CD4-positive, alpha-beta memory T cell (primary cell): ENCODE measurements around the gene MAGI2. TPM values are rescaled to one million over a fixed set of nuclear protein-coding genes. Genes with fewer than 3 reads are reported as not detected.

Source experiments
- CTCF ChIA-PET: fragments of 350-600 bp; sonication (Branson Sonifier 250); formaldehyde crosslinking; loops from one replicate; lab custom pipeline; 2021; ENCODE audit warnings: inconsistent platforms; ENCODE audit not compliant: partially characterized antibody; lab: Charles Lee
- POLR2A ChIA-PET: fragments of 350-600 bp; sonication (Branson Sonifier 250); formaldehyde crosslinking; loops from one replicate; lab custom pipeline; 2021; ENCODE audit not compliant: partially characterized antibody; lab: Charles Lee
- DNase-seq, 5 donors: peaks; one replicate each; pipeline versions ENCODE4 v3.0.0 to v3.0.0-alpha.2; 2020 to 2022; ENCODE audit warnings: mixed read lengths in 1 of 5
- H3K27ac ChIP-seq: one replicate; pipeline ENCODE4 v1.7.0; 2013; ENCODE audit warnings: low read depth, low read length
- H3K27me3 ChIP-seq: 2 replicates; pipeline ENCODE4 v1.7.0; 2013; ENCODE audit warnings: mild to moderate bottlenecking, low read length, moderate library complexity; ENCODE audit not compliant: insufficient read depth
- H3K36me3 ChIP-seq: 2 replicates; pipeline ENCODE4 v1.7.0; 2013; ENCODE audit warnings: mild to moderate bottlenecking, low read length, moderate library complexity; ENCODE audit not compliant: insufficient read depth
- H3K4me1 ChIP-seq: 2 replicates; pipeline ENCODE4 v1.7.0; 2013; ENCODE audit warnings: mild to moderate bottlenecking, low read length, moderate library complexity; ENCODE audit not compliant: insufficient read depth
- H3K4me3 ChIP-seq, 2 donors: one replicate each; pipeline ENCODE4 v1.7.0; 2013; ENCODE audit warnings: low read length in 2 of 2, mild to moderate bottlenecking in 1 of 2
- H3K9me3 ChIP-seq, 2 donors: one replicate each; pipeline ENCODE4 v1.7.0; 2013; ENCODE audit warnings: low read length in 2 of 2, control low read depth in 1 of 2; ENCODE audit not compliant: control insufficient read depth in 1 of 2
- H3K27ac Mint-ChIP-seq, 7 donors: one replicate each; pipeline ENCODE4 v1.8.0; 2020 to 2021; ENCODE audit warnings: mixed read lengths in 7 of 7, mild to moderate bottlenecking in 6 of 7, inconsistent platforms in 3 of 7, moderate library complexity in 3 of 7
- H3K27me3 Mint-ChIP-seq, 2 donors: one replicate each; pipeline ENCODE4 v1.8.0; 2020 to 2021; ENCODE audit warnings: mixed read lengths in 2 of 2
- H3K36me3 Mint-ChIP-seq, 2 donors: one replicate each; pipeline ENCODE4 v1.8.0; 2020 to 2021; ENCODE audit warnings: mixed read lengths in 2 of 2, inconsistent platforms in 1 of 2, mild to moderate bottlenecking in 1 of 2
- H3K4me1 Mint-ChIP-seq, 4 donors: one replicate each; pipeline ENCODE4 v1.8.0; 2020 to 2021; ENCODE audit warnings: mixed read lengths in 4 of 4, mild to moderate bottlenecking in 1 of 4
- H3K4me3 Mint-ChIP-seq, 8 donors: one replicate each; pipeline ENCODE4 v1.8.0; 2020 to 2021; ENCODE audit warnings: mixed read lengths in 8 of 8, mild to moderate bottlenecking in 7 of 8, moderate library complexity in 6 of 8, inconsistent platforms in 3 of 8
- H3K9me3 Mint-ChIP-seq, 8 donors: one replicate each; pipeline ENCODE4 v1.8.0; 2020 to 2021; ENCODE audit warnings: mixed read lengths in 8 of 8, mild to moderate bottlenecking in 5 of 8, inconsistent platforms in 3 of 8, moderate library complexity in 1 of 8
- intact Hi-C: fragments of 100-400 bp; cut with micrococcal nuclease; formaldehyde crosslinking; loops from one replicate; pipeline ENCODE4 v1.15.1; 2023
- polyA plus RNA-seq, 2 donors: library from polyadenylated mRNA; unstranded; fragments of 300-500 nt; fragmentation: Illumina TruSeq; gene quantifications; one replicate each; pipeline ENCODE4 v1.2.3, GENCODE V29; 2021
- total RNA-seq, 2 experiments: library from RNA; stranded (reverse); gene quantifications; one replicate each; pipeline ENCODE4 v1.2.3, GENCODE V29; 2021

MAGI2 gene
- total and polyA plus RNA-seq, 4 experiments from 2014 or later: 0.23 to 0.25 TPM; not detected in 2

- intact Hi-C loops: no loop called here
- no peaks in the 10 kb centered on the region for H3K36me3 ChIP-seq
- H3K27me3 Mint-ChIP-seq: no peaks in the 10 kb centered on the region
- H3K9me3 ChIP-seq: no peaks in the 10 kb centered on the region
- no peak overlapping the region for H3K27ac ChIP-seq
- no peak overlapping the region for H3K27ac Mint-ChIP-seq
- ChIA-PET POLR2A (no interaction called here), CTCF (no interaction called here)
- H3K4me1 ChIP-seq: no peaks in the 10 kb centered on the region
- no peak for DNase-seq
- H3K4me3 ChIP-seq: no peak overlapping the region
- no peak overlapping the region for H3K4me3 Mint-ChIP-seq
- no peaks in the 10 kb centered on the region for H3K4me1 Mint-ChIP-seq
- no peaks in the 10 kb centered on the region for H3K27me3 ChIP-seq
- no peaks in the 10 kb centered on the region for H3K36me3 Mint-ChIP-seq
- peaks cover 2 to 6% (median 3%) of the 10 kb centered on the region in 8 donors for H3K9me3 Mint-ChIP-seq
Observed at GRCh38 chr7:79377097-79377496, 76.4 kb downstream of the MAGI2 start.

GRCh38 chr7:79376299-79377025 lies 77.0 kb downstream of the MAGI2 start:
- DNase-seq: no peak
- intact Hi-C loops: no loop called here
- no peaks in the 10 kb centered on the region for H3K27me3 Mint-ChIP-seq

GRCh38 chr7:79361214-79361613 lies 92.3 kb downstream of the MAGI2 start:
- Mint-ChIP-seq H3K27me3 (no peaks in the 10 kb centered on the region), H3K36me3 (no peaks in the 10 kb centered on the region), H3K27ac (no peak overlapping the region), H3K9me3 (peaks cover 0 to 13% (median 3%) of the 10 kb centered on the region in 8 donors), H3K4me1 (no peaks in the 10 kb centered on the region), H3K4me3 (no peak overlapping the region)
- no peaks in the 10 kb centered on the region for H3K36me3 ChIP-seq
- no peak for DNase-seq
- no peaks in the 10 kb centered on the region for H3K27me3 ChIP-seq
- CTCF ChIA-PET: no interaction called here
- H3K9me3 ChIP-seq: no peaks in the 10 kb centered on the region
- POLR2A ChIA-PET: no interaction called here
- no peak overlapping the region for H3K4me3 ChIP-seq
- intact Hi-C loops: no loop called here
- no peak overlapping the region for H3K27ac ChIP-seq
- H3K4me1 ChIP-seq: no peaks in the 10 kb centered on the region

More at GRCh38 chr7:79376299-79377025, 77.0 kb downstream of the MAGI2 start:
- no peak overlapping the region for H3K4me3 ChIP-seq
- no peaks in the 10 kb centered on the region for H3K4me1 Mint-ChIP-seq
- ChIA-PET POLR2A (no interaction called here), CTCF (no interaction called here)
- peaks cover 2 to 7% (median 3%) of the 10 kb centered on the region in 8 donors for H3K9me3 Mint-ChIP-seq
- no peaks in the 10 kb centered on the region for H3K36me3 ChIP-seq
- no peak overlapping the region for H3K27ac Mint-ChIP-seq
- H3K4me3 Mint-ChIP-seq: no peak overlapping the region
- H3K9me3 ChIP-seq: no peaks in the 10 kb centered on the region
- no peaks in the 10 kb centered on the region for H3K4me1 ChIP-seq
- H3K36me3 Mint-ChIP-seq: no peaks in the 10 kb centered on the region
- no peaks in the 10 kb centered on the region for H3K27me3 ChIP-seq
- no peak overlapping the region for H3K27ac ChIP-seq

- DNase-seq: no peak
- Mint-ChIP-seq H3K27me3 (no peaks in the 10 kb centered on the region), H3K36me3 (no peaks in the 10 kb centered on the region), H3K27ac (no peak overlapping the region), H3K9me3 (peaks cover 2 to 17% (median 6%) of the 10 kb centered on the region in 8 donors), H3K4me1 (no peaks in the 10 kb centered on the region), H3K4me3 (no peak overlapping the region)
- Histone ChIP-seq H3K9me3 (no peaks in the 10 kb centered on the region), H3K4me1 (no peaks in the 10 kb centered on the region), H3K4me3 (no peak overlapping the region), H3K27me3 (no peaks in the 10 kb centered on the region), H3K36me3 (no peaks in the 10 kb centered on the region), H3K27ac (no peak overlapping the region)
- CTCF ChIA-PET: no interaction called here
- intact Hi-C loops: no loop called here
- POLR2A ChIA-PET: no interaction called here
Observed at GRCh38 chr7:79359827-79360226, 93.6 kb downstream of the MAGI2 start.

GRCh38 chr7:79357101-79357500 lies 96.4 kb downstream of the MAGI2 start:
- H3K27ac ChIP-seq: no peak overlapping the region
- POLR2A ChIA-PET: no interaction called here

GRCh38 chr7:79353720-79354468 lies 99.6 kb downstream of the MAGI2 start:
- ChIA-PET CTCF (no interaction called here), POLR2A (no interaction called here)
- no peaks in the 10 kb centered on the region for H3K4me1 ChIP-seq
- Mint-ChIP-seq H3K9me3 (peaks cover 0 to 8% (median 4%) of the 10 kb centered on the region in 8 donors), H3K27me3 (no peaks in the 10 kb centered on the region), H3K4me3 (no peak overlapping the region), H3K27ac (no peak overlapping the region), H3K4me1 (no peaks in the 10 kb centered on the region), H3K36me3 (no peaks in the 10 kb centered on the region)
- no peak overlapping the region for H3K4me3 ChIP-seq
- H3K27me3 ChIP-seq: no peaks in the 10 kb centered on the region
- no peak overlapping the region for H3K27ac ChIP-seq
- peak in 1 of 5 donors; percentile 0 for DNase-seq
- H3K36me3 ChIP-seq: no peaks in the 10 kb centered on the region
- intact Hi-C loops: no loop called here
- H3K9me3 ChIP-seq: no peaks in the 10 kb centered on the region

More at GRCh38 chr7:79357101-79357500, 96.4 kb downstream of the MAGI2 start:
- H3K4me3 Mint-ChIP-seq: no peak overlapping the region
- H3K4me1 ChIP-seq: no peaks in the 10 kb centered on the region
- no peaks in the 10 kb centered on the region for H3K27me3 Mint-ChIP-seq
- DNase-seq: no peak
- no peak overlapping the region for H3K27ac Mint-ChIP-seq
- peaks cover 0 to 18% (median 5%) of the 10 kb centered on the region in 8 donors for H3K9me3 Mint-ChIP-seq
- intact Hi-C loops: no loop called here
- H3K36me3 ChIP-seq: no peaks in the 10 kb centered on the region
- H3K9me3 ChIP-seq: no peaks in the 10 kb centered on the region
- H3K36me3 Mint-ChIP-seq: no peaks in the 10 kb centered on the region
- no peaks in the 10 kb centered on the region for H3K27me3 ChIP-seq
- H3K4me1 Mint-ChIP-seq: no peaks in the 10 kb centered on the region
- H3K4me3 ChIP-seq: no peak overlapping the region
- CTCF ChIA-PET: no interaction called here

- DNase-seq: no peak
- ChIA-PET CTCF (no interaction called here), POLR2A (no interaction called here)
- Mint-ChIP-seq H3K9me3 (peaks cover 0 to 10% (median 4%) of the 10 kb centered on the region in 8 donors), H3K36me3 (no peaks in the 10 kb centered on the region), H3K4me1 (no peaks in the 10 kb centered on the region), H3K4me3 (no peak overlapping the region), H3K27ac (no peak overlapping the region), H3K27me3 (no peaks in the 10 kb centered on the region)
- intact Hi-C loops: no loop called here
- Histone ChIP-seq H3K4me3 (no peak overlapping the region), H3K27ac (no peak overlapping the region), H3K9me3 (no peaks in the 10 kb centered on the region), H3K4me1 (no peaks in the 10 kb centered on the region), H3K36me3 (no peaks in the 10 kb centered on the region), H3K27me3 (no peaks in the 10 kb centered on the region)
Observed at GRCh38 chr7:79352323-79352722, 101.1 kb downstream of the MAGI2 start.
